ENCODE measurements around the gene GLS. TPM values are rescaled to one million over a fixed set of nuclear protein-coding genes. Genes with fewer than 3 reads are reported as not detected.

The GLS gene
- total and polyA plus RNA-seq, 2 of the 13 experiments (the other 11 are each of a cell fraction or from before 2014, with no cell fraction given), result 78.6 to 183 TPM

DNA sequence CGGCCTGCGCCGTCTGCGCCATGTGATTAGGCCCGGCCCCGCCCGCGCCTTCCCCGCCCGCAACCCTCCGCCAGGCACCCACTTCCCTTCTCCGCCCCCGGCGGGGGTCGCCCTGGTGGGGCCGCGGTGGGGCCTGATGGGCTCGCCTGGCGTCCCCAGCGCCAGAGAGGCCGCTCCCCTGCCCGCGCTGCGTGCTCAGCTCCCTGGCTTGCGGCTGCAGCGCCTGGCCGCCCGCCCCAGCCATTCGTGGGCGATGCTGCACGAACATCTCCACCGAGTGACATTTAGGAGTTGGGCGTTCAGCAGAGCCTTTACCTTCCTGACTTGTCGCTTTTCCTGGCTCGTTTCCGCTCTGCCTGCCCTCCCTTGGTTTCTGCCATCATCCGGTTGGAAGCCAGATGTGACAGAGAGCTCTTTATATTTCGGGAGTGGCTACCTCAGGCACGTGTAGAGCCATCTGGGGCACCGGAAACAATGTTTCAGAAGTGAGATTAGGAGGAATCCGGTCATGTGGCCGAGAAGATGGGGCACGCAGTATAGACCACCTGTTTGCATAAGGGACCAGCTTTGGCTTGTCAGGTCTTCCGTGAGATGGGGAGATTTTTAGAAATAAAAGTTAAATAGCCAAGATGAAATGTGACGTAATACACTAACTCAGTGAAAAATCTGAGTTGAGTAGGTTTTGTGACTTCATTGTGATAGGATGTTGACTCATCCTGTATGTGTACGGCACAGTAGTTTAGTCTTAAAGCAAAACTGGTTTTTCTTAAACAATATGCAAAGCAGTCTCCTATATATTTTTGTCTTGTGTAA, 1.2 kb downstream of the GLS start (continued):
- TF ChIP-seq, protein P1, sequence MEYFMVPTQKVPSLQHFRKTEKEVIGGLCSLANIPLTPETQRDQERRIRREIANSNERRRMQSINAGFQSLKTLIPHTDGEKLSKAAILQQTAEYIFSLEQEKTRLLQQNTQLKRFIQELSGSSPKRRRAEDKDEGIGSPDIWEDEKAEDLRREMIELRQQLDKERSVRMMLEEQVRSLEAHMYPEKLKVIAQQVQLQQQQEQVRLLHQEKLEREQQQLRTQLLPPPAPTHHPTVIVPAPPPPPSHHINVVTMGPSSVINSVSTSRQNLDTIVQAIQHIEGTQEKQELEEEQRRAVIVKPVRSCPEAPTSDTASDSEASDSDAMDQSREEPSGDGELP (IDR thresholded peaks at IDR 0.05; ENCODE audit: borderline replicate concordance, low read depth), result peak; percentile 59
- TF ChIP-seq, protein P2, sequence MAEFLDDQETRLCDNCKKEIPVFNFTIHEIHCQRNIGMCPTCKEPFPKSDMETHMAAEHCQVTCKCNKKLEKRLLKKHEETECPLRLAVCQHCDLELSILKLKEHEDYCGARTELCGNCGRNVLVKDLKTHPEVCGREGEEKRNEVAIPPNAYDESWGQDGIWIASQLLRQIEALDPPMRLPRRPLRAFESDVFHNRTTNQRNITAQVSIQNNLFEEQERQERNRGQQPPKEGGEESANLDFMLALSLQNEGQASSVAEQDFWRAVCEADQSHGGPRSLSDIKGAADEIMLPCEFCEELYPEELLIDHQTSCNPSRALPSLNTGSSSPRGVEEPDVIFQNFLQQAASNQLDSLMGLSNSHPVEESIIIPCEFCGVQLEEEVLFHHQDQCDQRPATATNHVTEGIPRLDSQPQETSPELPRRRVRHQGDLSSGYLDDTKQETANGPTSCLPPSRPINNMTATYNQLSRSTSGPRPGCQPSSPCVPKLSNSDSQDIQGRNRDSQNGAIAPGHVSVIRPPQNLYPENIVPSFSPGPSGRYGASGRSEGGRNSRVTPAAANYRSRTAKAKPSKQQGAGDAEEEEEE (CRISPR knock-in tag; IDR thresholded peaks at IDR 0.05; ENCODE audit: borderline replicate concordance), result no peak
- TF ChIP-seq ZNF879 (CRISPR knock-in tag; IDR thresholded peaks at IDR 0.05), result 0 out of 2 replicates have a peak, but pooled peaks have one; percentile 44
- TF ChIP-seq ZFP41 (CRISPR knock-in tag; IDR thresholded peaks at IDR 0.05; ENCODE audit: borderline replicate concordance), result 0 out of 2 replicates have a peak, but pooled peaks have one; percentile 63
- TF ChIP-seq ZNF292 (CRISPR knock-in tag; IDR thresholded peaks at IDR 0.05; ENCODE audit: borderline replicate concordance, low read depth), result no peak
- no peak for TF ChIP-seq ZKSCAN1 (IDR thresholded peaks at IDR 0.05; ENCODE audit: low read length)
- TF ChIP-seq, protein P3, sequence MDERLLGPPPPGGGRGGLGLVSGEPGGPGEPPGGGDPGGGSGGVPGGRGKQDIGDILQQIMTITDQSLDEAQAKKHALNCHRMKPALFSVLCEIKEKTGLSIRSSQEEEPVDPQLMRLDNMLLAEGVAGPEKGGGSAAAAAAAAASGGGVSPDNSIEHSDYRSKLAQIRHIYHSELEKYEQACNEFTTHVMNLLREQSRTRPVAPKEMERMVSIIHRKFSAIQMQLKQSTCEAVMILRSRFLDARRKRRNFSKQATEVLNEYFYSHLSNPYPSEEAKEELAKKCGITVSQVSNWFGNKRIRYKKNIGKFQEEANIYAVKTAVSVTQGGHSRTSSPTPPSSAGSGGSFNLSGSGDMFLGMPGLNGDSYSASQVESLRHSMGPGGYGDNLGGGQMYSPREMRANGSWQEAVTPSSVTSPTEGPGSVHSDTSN (CRISPR knock-in tag; IDR thresholded peaks at IDR 0.05), result no peak
- TF ChIP-seq ZNF205 (CRISPR knock-in tag; IDR thresholded peaks at IDR 0.05), result 0 out of 2 replicates have a peak, but pooled peaks have one; percentile 29
- TF ChIP-seq, protein P4, sequence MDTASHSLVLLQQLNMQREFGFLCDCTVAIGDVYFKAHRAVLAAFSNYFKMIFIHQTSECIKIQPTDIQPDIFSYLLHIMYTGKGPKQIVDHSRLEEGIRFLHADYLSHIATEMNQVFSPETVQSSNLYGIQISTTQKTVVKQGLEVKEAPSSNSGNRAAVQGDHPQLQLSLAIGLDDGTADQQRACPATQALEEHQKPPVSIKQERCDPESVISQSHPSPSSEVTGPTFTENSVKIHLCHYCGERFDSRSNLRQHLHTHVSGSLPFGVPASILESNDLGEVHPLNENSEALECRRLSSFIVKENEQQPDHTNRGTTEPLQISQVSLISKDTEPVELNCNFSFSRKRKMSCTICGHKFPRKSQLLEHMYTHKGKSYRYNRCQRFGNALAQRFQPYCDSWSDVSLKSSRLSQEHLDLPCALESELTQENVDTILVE (CRISPR knock-in tag; IDR thresholded peaks at IDR 0.05), result no peak
- peak; percentile 17; the same call in 1 of the 2 replicates for TF ChIP-seq ZNF224 (CRISPR knock-in tag; IDR thresholded peaks at IDR 0.05)
- TF ChIP-seq SATB2 (CRISPR knock-in tag; IDR thresholded peaks at IDR 0.05), result 0 out of 2 replicates have a peak, but pooled peaks have one; percentile 12
- TF ChIP-seq, protein P5, sequence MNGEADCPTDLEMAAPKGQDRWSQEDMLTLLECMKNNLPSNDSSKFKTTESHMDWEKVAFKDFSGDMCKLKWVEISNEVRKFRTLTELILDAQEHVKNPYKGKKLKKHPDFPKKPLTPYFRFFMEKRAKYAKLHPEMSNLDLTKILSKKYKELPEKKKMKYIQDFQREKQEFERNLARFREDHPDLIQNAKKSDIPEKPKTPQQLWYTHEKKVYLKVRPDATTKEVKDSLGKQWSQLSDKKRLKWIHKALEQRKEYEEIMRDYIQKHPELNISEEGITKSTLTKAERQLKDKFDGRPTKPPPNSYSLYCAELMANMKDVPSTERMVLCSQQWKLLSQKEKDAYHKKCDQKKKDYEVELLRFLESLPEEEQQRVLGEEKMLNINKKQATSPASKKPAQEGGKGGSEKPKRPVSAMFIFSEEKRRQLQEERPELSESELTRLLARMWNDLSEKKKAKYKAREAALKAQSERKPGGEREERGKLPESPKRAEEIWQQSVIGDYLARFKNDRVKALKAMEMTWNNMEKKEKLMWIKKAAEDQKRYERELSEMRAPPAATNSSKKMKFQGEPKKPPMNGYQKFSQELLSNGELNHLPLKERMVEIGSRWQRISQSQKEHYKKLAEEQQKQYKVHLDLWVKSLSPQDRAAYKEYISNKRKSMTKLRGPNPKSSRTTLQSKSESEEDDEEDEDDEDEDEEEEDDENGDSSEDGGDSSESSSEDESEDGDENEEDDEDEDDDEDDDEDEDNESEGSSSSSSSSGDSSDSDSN (CRISPR knock-in tag; IDR thresholded peaks at IDR 0.05), result peak; percentile 80
- TF ChIP-seq YEATS4 (CRISPR knock-in tag; IDR thresholded peaks at IDR 0.05; ENCODE audit: borderline replicate concordance), result peak; percentile 88
- no peak for TF ChIP-seq ZNF615 (CRISPR knock-in tag; IDR thresholded peaks at IDR 0.05; ENCODE audit: borderline replicate concordance)
- TF ChIP-seq, protein P6, sequence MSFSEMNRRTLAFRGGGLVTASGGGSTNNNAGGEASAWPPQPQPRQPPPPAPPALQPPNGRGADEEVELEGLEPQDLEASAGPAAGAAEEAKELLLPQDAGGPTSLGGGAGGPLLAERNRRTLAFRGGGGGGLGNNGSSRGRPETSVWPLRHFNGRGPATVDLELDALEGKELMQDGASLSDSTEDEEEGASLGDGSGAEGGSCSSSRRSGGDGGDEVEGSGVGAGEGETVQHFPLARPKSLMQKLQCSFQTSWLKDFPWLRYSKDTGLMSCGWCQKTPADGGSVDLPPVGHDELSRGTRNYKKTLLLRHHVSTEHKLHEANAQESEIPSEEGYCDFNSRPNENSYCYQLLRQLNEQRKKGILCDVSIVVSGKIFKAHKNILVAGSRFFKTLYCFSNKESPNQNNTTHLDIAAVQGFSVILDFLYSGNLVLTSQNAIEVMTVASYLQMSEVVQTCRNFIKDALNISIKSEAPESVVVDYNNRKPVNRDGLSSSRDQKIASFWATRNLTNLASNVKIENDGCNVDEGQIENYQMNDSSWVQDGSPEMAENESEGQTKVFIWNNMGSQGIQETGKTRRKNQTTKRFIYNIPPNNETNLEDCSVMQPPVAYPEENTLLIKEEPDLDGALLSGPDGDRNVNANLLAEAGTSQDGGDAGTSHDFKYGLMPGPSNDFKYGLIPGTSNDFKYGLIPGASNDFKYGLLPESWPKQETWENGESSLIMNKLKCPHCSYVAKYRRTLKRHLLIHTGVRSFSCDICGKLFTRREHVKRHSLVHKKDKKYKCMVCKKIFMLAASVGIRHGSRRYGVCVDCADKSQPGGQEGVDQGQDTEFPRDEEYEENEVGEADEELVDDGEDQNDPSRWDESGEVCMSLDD (CRISPR knock-in tag; IDR thresholded peaks at IDR 0.05; ENCODE audit: borderline replicate concordance), result no peak
- TF ChIP-seq SRY (CRISPR knock-in tag; IDR thresholded peaks at IDR 0.05), result no peak
- peak; percentile 20; the same call in 1 of the 2 replicates for TF ChIP-seq ZNF264 (CRISPR knock-in tag; IDR thresholded peaks at IDR 0.05)
- no peak for TF ChIP-seq ZFP1 (CRISPR knock-in tag; IDR thresholded peaks at IDR 0.05)

Measured in HepG2 (cell line).